ENCODE results near the gene ZNF385B. TPM values are rescaled to one million over a fixed set of nuclear protein-coding genes. Genes with fewer than 3 reads are reported as not detected.

The ZNF385B gene
- total and polyA plus RNA-seq, 9 of the 15 experiments (the other 6 are each of a cell fraction or from before 2014, with no cell fraction given) = 0.50 TPM; not detected in 8

DNA sequence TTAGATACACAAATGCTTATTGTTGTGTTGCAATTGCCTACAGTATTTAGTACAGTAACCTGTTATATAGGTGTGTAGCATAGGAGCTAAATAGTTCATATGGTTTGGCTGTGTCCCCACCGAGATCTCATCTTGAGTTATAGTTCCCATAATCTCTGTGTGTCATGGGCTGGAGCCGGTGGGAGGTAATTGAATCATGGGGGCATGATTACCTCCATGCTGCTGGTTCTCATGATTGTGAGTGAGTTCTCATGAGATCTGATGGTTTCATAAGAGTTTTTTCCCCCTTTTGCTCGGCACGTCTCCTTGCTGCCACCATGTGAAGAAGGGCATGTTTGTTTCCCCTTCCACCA, 406.3 kb downstream of the ZNF385B start:
- no peak for TF ChIP-seq THRAP3 (IDR thresholded peaks at IDR 0.05; ENCODE audit: borderline replicate concordance)
- TF ChIP-seq, protein P1, sequence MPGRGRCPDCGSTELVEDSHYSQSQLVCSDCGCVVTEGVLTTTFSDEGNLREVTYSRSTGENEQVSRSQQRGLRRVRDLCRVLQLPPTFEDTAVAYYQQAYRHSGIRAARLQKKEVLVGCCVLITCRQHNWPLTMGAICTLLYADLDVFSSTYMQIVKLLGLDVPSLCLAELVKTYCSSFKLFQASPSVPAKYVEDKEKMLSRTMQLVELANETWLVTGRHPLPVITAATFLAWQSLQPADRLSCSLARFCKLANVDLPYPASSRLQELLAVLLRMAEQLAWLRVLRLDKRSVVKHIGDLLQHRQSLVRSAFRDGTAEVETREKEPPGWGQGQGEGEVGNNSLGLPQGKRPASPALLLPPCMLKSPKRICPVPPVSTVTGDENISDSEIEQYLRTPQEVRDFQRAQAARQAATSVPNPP (IDR thresholded peaks at IDR 0.05; ENCODE audit: borderline replicate concordance, insufficient read depth, insufficient read length) = no peak
- no peak for TF ChIP-seq EGR1 (conservative IDR thresholded peaks at IDR 0.05)
- no peak for TF ChIP-seq ZBTB7A (IDR thresholded peaks at IDR 0.05; ENCODE audit: borderline replicate concordance, control insufficient read depth, low read depth, low read length)
- TF ChIP-seq, protein P2, sequence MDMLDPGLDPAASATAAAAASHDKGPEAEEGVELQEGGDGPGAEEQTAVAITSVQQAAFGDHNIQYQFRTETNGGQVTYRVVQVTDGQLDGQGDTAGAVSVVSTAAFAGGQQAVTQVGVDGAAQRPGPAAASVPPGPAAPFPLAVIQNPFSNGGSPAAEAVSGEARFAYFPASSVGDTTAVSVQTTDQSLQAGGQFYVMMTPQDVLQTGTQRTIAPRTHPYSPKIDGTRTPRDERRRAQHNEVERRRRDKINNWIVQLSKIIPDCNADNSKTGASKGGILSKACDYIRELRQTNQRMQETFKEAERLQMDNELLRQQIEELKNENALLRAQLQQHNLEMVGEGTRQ (CRISPR knock-in tag; IDR thresholded peaks at IDR 0.05) = no peak
- TF ChIP-seq TBL1XR1 (IDR thresholded peaks at IDR 0.05; ENCODE audit: low read length in 2 of 2) = no peak
- no peak for TF ChIP-seq CHCHD3 (CRISPR knock-in tag; IDR thresholded peaks at IDR 0.05)
- no peak for TF ChIP-seq POLR2AphosphoS5 (IDR thresholded peaks at IDR 0.05; ENCODE audit: control insufficient read depth, insufficient read depth, low read depth, low read length)
- TF ChIP-seq, protein P3, sequence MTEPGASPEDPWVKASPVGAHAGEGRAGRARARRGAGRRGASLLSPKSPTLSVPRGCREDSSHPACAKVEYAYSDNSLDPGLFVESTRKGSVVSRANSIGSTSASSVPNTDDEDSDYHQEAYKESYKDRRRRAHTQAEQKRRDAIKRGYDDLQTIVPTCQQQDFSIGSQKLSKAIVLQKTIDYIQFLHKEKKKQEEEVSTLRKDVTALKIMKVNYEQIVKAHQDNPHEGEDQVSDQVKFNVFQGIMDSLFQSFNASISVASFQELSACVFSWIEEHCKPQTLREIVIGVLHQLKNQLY (CRISPR knock-in tag; conservative IDR thresholded peaks at IDR 0.05) = no peak
- no peak for TF ChIP-seq HDGF (IDR thresholded peaks at IDR 0.05)
- no peak for TF ChIP-seq ZBED1 (IDR thresholded peaks at IDR 0.05)
- no peak for TF ChIP-seq NCOR1 (IDR thresholded peaks at IDR 0.05)
- no peak for TF ChIP-seq ELF1 (tag; IDR thresholded peaks at IDR 0.05)
- TF ChIP-seq ZNF436 (CRISPR knock-in tag; IDR thresholded peaks at IDR 0.05) = no peak
- TF ChIP-seq PYGO2 (tag; IDR thresholded peaks at IDR 0.05) = no peak
- ATAC-seq (no peak), FAIRE-seq (no peak), DNase-seq (ENCODE audit: extremely low read depth in 1 of 4, low spot score in 3 of 4) (no peak)
- H3K4me1 ChIP-seq (replicated peaks in 1 of 2; ENCODE audit: control insufficient read depth in 2 of 2, insufficient read depth in 2 of 2, low read length in 2 of 2) = no peaks in the 10 kb centered on the region
- H2AFZ ChIP-seq (ENCODE audit: low read depth, low read length) = no peak overlapping the region
- ChIA-PET CTCF (ENCODE audit: low intra/inter-chr PET ratio) (no interaction called here), POLR2A (interaction anchor here (0.7 kb wide), 1 partner anchor 60 kb away, joined by 3 read pairs; no protein-coding TSS in a partner anchor)
- H3K4me3 ChIP-seq = no peak overlapping the region
- no peak overlapping the region for H3K9ac ChIP-seq (ENCODE audit: insufficient read depth in 1 of 2, low read depth in 2 of 2, low read length in 2 of 2)
- H3K9me1 ChIP-seq (ENCODE audit: control insufficient read depth, insufficient read depth, low read length) = no peaks in the 10 kb centered on the region
- H4K20me1 ChIP-seq (replicated peaks; ENCODE audit: control insufficient read depth, insufficient read depth, low read length) = no peaks in the 10 kb centered on the region
- no peak overlapping the region for H3K4me2 ChIP-seq (ENCODE audit: insufficient read depth, low read length)
- BruUV-seq (replicated peaks) = no TSS peak
- in situ Hi-C loops (cut with MboI) (no loop called here), intact Hi-C loops (cut with micrococcal nuclease) (no loop called here)
- no peaks in the 10 kb centered on the region for H3K36me3 ChIP-seq (ENCODE audit: control insufficient read depth, insufficient read depth, low read length)
- H3K79me2 ChIP-seq (ENCODE audit: control insufficient read depth, insufficient read depth, low read length) = no peaks in the 10 kb centered on the region
- no peaks in the 10 kb centered on the region for H3K9me3 ChIP-seq (replicated peaks; ENCODE audit: control insufficient read depth, insufficient read depth, low read depth, low read length)
- H3K27me3 ChIP-seq (ENCODE audit: control insufficient read depth in 2 of 2, insufficient read depth in 2 of 2, low read length in 2 of 2) = no peaks in the 10 kb centered on the region
- no peak overlapping the region for H3K27ac ChIP-seq (ENCODE audit: extremely low read depth, low read depth, low read length)
- 1% methylated on average over 4 of the region's 4 CpGs for WGBS (ENCODE audit: insufficient coverage, low coverage, missing lambda C conversion rate)
